Type B pancreatic cell (in vitro differentiated cells): ENCODE data around the gene ANKS1B. TPM values are rescaled to one million over a fixed set of nuclear protein-coding genes. Genes with fewer than 3 reads are reported as not detected.

ENCODE experiments used
- DNase-seq: peaks from one replicate; pipeline ENCODE4 v3.0.0; 2021; ENCODE audit warnings: mixed read lengths; ENCODE audit not compliant: unreplicated experiment; ENCODE audit errors: extremely low spot score
- H3K27ac Mint-ChIP-seq: 2 replicates; pipeline ENCODE4 v1.8.0; 2021; ENCODE audit warnings: mild to moderate bottlenecking, mixed read lengths
- H3K27me3 Mint-ChIP-seq: 2 replicates; pipeline ENCODE4 v1.8.0; 2021; ENCODE audit warnings: mixed read lengths
- H3K36me3 Mint-ChIP-seq: 2 replicates; pipeline ENCODE4 v1.8.0; 2021; ENCODE audit warnings: mixed read lengths
- H3K4me1 Mint-ChIP-seq: one replicate; pipeline ENCODE4 v1.8.0; 2021; ENCODE audit warnings: mixed read lengths; ENCODE audit not compliant: unreplicated experiment
- H3K4me3 Mint-ChIP-seq: 2 replicates; pipeline ENCODE4 v1.8.0; 2021; ENCODE audit warnings: mild to moderate bottlenecking, mixed read lengths
- H3K9me3 Mint-ChIP-seq: 2 replicates; pipeline ENCODE4 v1.8.0; 2021; ENCODE audit warnings: mixed read lengths
- CTCF ChIP-seq: fragments of 200-600 bp; sonication (generic); conservative IDR thresholded peaks from 2 replicates; pipeline ENCODE4 v1.5.0; 2021; ENCODE audit warnings: antibody characterized with exemption, mild to moderate bottlenecking
- total RNA-seq: library from RNA; stranded (reverse); gene quantifications from 2 replicates; pipeline ENCODE4 v1.2.1, GENCODE V29; 2021; ENCODE audit warnings: low replicate concordance

Gene ANKS1B
- total RNA-seq, 1 donor from 2014 or later = 4.7 TPM

DNA sequence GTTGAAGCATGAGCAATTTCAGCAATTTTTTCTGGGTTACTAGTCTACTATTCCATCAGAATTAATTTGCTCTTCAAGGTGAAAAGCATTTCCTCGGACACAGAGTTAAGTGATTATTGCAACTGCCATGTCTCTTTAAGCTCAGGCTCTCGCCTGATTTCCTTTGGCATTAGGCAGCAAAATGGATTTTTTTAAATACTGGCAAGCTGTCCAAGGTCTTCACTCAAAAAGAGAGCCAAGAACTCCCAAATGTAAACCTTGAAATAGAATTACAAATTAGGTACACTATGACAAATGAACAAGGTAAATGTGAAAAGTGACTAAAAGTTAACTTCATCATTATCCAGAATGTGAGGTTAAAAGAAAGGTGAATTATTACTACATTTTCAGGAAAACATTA, 225.3 kb downstream of the ANKS1B start:
- no peaks in the 10 kb centered on the region for H3K36me3 Mint-ChIP-seq
- DNase-seq = no peak
- H3K4me1 Mint-ChIP-seq = no peaks in the 10 kb centered on the region
- H3K27me3 Mint-ChIP-seq = no peaks in the 10 kb centered on the region
- no peak for TF ChIP-seq CTCF
- H3K27ac Mint-ChIP-seq = no peak overlapping the region
- H3K9me3 Mint-ChIP-seq = peaks cover 2% of the 10 kb centered on the region
- H3K4me3 Mint-ChIP-seq = no peak overlapping the region

DNA sequence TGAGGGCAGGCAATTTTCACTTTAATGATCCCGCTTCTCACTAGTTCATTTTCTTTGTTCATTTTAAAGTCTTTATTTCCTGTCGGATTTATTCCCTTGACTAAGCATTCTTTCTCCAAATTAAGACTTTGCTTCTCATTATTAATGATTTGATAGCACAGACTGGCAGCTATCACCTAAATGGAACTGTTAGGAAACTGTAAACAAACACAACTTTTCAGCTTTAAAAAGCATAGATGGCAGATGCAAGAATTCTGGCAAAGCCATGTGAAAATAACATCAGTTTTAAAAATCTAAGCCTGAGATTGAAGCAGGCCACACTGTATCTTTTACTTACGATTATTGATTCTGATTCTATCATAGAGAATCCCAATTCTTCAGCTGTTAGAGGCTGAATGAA, 225.7 kb downstream of the ANKS1B start:
- no peak for TF ChIP-seq CTCF
- Mint-ChIP-seq H3K27me3 (no peaks in the 10 kb centered on the region), H3K36me3 (no peaks in the 10 kb centered on the region), H3K9me3 (peaks cover 6% of the 10 kb centered on the region), H3K4me3 (no peak overlapping the region), H3K4me1 (no peaks in the 10 kb centered on the region), H3K27ac (no peak overlapping the region)
- DNase-seq = no peak

DNA sequence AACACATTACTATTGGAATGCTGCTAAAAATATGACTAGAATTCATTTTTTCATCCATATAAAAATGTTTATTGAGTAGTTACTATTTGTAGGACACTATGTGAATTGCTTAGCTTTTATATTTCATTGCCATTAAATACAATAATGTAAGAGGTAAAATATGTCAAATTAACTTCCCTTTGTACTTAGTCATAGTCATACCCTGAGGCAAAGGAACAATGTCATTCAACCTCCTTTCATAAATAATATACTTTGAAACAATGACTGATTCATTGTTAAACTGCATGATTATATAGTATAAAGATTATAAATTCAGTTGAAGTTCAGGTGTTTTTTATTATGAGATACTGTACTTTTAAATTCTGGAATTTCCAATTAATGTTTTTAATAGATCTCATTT, 232.0 kb downstream of the ANKS1B start:
- Mint-ChIP-seq H3K4me1 (no peaks in the 10 kb centered on the region), H3K36me3 (no peaks in the 10 kb centered on the region), H3K4me3 (no peak overlapping the region), H3K9me3 (peaks cover 6% of the 10 kb centered on the region), H3K27me3 (no peaks in the 10 kb centered on the region), H3K27ac (no peak overlapping the region)
- no peak for DNase-seq
- TF ChIP-seq CTCF = no peak

DNA sequence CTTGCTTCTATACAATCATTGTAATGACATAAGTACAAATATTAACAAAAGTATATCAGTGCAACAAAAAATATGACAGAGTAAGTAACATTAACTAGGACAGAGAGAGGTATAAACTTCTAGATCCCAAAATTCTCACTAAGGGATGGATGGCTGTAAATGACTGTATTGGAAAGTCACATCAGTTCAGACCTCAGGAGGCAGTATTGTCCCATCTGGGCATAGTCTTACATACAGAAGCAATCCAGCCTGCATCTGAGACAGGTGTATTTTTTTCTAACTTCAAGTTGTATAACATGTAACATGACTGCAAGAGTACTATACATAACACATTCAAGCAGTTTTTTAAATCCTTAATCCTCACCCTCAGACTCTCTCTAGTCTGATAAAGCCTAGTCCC, 238.2 kb downstream of the ANKS1B start:
- no peak overlapping the region for H3K27ac Mint-ChIP-seq
- H3K27me3 Mint-ChIP-seq = no peaks in the 10 kb centered on the region
- no peaks in the 10 kb centered on the region for H3K36me3 Mint-ChIP-seq
- no peaks in the 10 kb centered on the region for H3K9me3 Mint-ChIP-seq
- no peak for DNase-seq
- no peak overlapping the region for H3K4me3 Mint-ChIP-seq
- peak; percentile 22 for TF ChIP-seq CTCF
- H3K4me1 Mint-ChIP-seq = no peaks in the 10 kb centered on the region

DNA sequence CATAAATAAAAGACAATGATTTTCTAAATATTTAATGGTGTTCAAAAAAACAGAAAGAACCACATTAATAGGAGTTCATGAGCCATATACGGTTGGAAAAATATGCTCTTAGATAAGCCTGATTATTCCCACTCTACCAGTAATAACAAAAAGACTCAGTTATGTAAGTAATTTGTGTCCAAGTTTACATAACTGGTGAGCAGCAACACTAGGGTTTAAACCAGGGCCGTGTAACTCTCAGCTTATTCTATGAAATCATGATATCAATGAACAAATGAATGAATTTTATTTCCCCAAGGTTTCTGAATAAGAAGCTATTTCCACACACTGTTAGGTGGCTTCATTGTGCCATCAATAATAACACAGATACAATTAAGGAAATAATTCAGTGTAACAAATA, 238.8 kb downstream of the ANKS1B start:
- Mint-ChIP-seq H3K4me1 (no peaks in the 10 kb centered on the region), H3K27me3 (no peaks in the 10 kb centered on the region), H3K4me3 (no peak overlapping the region), H3K9me3 (no peaks in the 10 kb centered on the region), H3K36me3 (no peaks in the 10 kb centered on the region), H3K27ac (no peak overlapping the region)
- no peak for DNase-seq
- TF ChIP-seq CTCF = no peak

DNA sequence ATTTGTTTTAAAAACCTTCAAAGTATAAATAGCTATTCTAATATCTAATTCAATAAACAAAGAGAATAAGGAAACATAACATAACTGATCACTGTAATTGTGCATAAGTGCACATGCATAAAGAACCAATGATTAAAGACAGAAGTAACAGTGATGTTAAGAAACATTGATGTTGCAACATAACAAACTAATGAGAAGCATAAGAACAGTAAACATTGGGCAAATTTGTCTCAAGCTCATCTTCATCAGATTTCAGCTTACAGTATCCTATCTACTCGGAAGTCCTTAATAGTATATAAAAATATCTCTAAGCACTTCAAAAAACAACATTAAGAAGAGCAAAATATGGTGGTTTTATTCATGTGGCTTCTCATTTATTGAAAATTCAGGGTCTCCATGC, 239.6 kb downstream of the ANKS1B start:
- no peak for TF ChIP-seq CTCF
- Mint-ChIP-seq H3K9me3 (no peaks in the 10 kb centered on the region), H3K4me1 (no peaks in the 10 kb centered on the region), H3K27me3 (no peaks in the 10 kb centered on the region), H3K27ac (no peak overlapping the region), H3K4me3 (no peak overlapping the region), H3K36me3 (no peaks in the 10 kb centered on the region)
- DNase-seq = no peak
